IPS DF 6.9 (cell line): Measurements from ENCODE around the gene LRRC27.

Source experiments
- DNase-seq: peaks from one replicate; pipeline ENCODE4 v3.0.0-alpha.2; 2013; ENCODE audit warnings: low read depth, low spot score
- H3K27ac ChIP-seq: one replicate; pipeline ENCODE4 v1.5.1; 2013; ENCODE audit warnings: low read length, control low read depth
- H3K27me3 ChIP-seq: 2 replicates; pipeline ENCODE4 v1.6.1; 2013; ENCODE audit warnings: mild to moderate bottlenecking, low read length; ENCODE audit not compliant: control insufficient read depth, insufficient read depth
- H3K36me3 ChIP-seq: 2 replicates; pipeline ENCODE4 v1.6.1; 2013; ENCODE audit warnings: low read length; ENCODE audit not compliant: control insufficient read depth, insufficient read depth
- H3K4me1 ChIP-seq: 2 replicates; pipeline ENCODE4 v1.6.1; 2013; ENCODE audit warnings: low read length; ENCODE audit not compliant: control insufficient read depth, insufficient read depth
- H3K4me3 ChIP-seq: 2 replicates; pipeline ENCODE4 v1.5.1; 2013; ENCODE audit warnings: mild to moderate bottlenecking, low read length
- H3K9me3 ChIP-seq: 2 replicates; pipeline ENCODE4 v1.6.1; 2013; ENCODE audit warnings: low read length, inconsistent platforms; ENCODE audit not compliant: control insufficient read depth, insufficient read depth
- WGBS: extraction: QIAGEN DNeasy Blood & Tissue Kit; methylation state at CpG from one replicate; pipeline ENCODE4 v1.1.7; 2013; ENCODE audit warnings: mixed read lengths, missing lambda C conversion rate; ENCODE audit not compliant: insufficient read length, insufficient coverage; 5-methylcytosine and 5-hydroxymethylcytosine counted together

LRRC27 gene

DNA sequence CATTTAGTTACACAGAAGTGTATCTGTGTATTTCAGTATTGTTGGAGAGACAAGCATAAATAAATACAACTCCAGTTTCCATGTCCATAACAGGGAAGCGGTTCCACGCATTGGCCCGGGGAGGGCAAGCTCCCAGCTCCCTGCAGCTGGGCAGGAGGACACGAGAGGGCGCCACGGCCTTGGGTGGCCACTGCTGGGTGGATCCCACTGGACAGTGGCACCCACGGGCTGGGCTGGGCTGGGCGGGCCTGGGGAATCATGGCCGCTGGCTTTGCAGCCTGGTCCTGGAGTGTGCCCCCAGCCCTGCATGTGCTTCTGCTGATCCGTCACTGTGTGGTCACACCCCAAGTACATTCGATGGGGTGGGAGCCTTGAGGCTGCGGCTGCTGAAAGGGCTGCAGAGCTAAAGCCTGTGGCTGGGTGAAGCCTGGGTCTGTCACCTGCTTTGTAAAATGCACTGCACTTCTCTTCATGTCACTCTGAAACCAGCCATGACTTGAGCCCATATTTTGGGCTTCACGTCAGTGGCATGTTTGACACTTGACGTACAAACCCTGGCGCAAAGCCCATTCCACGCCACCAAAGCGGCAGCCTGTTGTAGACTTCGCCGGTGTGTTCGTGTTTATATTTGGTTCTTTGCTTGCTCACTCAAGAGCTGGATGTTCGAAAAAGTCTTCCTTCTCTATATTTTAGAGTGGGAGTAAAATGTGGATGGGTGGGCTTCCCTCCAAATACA lies 27.5 kb downstream of the LRRC27 start:
- Histone ChIP-seq H3K9me3 (no peaks in the 10 kb centered on the region), H3K4me3 (no peak overlapping the region), H3K27me3 (no peaks in the 10 kb centered on the region), H3K27ac (no peak overlapping the region), H3K36me3 (no peaks in the 10 kb centered on the region; the same call in 1 of the 2 replicates), H3K4me1 (no peaks in the 10 kb centered on the region)
- DNase-seq, result no peak
- no CpG with 5 or more reads among the region's 21 CpGs for WGBS

DNA sequence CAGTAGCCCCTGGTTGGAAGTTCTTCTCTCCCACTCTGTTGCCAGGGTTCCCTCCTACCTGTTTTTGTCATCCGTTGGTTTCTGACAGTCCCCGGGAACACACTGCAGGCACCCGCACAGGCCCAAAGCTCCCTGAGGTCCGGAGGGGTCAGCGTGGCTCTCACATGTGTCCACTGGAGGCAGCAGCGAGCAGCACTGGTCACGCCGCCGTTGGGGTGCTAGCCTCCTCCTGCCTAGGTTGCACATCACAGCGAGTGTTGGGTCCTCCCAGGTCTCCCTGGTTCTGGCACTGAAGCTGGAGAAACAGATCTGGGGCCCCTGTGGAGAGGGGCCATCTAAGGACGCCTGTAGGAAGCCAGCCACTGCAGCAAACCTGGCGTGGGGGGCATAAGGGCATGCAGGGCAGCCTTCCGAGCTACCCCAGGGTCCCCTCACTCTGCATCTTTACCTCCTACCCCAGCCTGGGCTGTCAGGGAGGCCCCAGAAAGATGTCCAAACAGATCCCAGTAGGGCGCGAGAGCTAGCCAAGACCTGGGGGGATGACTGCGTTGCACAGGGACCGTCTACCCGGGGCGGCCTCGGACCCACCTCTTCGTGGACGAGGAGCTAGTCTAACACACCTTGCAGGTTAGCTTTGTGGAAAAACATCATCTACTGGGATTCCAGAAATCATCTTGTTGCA lies 28.9 kb downstream of the LRRC27 start:
- no peaks in the 10 kb centered on the region for H3K4me1 ChIP-seq
- no peaks in the 10 kb centered on the region for H3K9me3 ChIP-seq
- DNase-seq, result no peak
- H3K27ac ChIP-seq, result no peak overlapping the region
- WGBS, result no CpG with 5 or more reads among the region's 22 CpGs
- no peak overlapping the region for H3K4me3 ChIP-seq
- H3K27me3 ChIP-seq, result no peaks in the 10 kb centered on the region
- no peaks in the 10 kb centered on the region for H3K36me3 ChIP-seq

DNA sequence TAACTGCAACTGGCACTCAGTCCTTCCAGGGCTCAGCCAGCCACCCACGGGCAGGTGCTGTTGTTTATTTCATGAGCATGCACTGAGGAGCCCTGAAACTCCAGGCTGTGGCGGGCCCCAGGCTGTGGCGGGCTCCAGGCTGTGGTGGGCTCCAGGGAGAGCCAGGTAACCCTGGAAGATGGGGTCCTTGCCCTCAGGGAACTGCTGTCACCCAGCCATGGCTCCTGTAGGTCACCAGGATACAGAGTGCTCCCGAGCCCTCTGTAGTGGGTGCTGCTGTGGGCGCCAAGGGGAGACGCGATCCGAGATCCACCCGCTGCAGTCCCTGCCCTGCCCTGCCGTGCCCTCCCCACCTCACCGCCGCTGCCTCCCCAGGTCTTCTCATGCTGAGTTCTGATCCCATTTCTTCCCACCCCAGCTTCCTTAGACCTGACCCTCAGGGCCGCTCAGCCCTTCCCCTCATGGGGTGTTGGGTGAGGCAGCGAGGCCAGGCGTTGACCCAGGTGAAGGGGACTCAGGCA lies 29.6 kb downstream of the LRRC27 start:
- no peak overlapping the region for H3K27ac ChIP-seq
- WGBS, result no CpG with 5 or more reads among the region's 15 CpGs

DNA sequence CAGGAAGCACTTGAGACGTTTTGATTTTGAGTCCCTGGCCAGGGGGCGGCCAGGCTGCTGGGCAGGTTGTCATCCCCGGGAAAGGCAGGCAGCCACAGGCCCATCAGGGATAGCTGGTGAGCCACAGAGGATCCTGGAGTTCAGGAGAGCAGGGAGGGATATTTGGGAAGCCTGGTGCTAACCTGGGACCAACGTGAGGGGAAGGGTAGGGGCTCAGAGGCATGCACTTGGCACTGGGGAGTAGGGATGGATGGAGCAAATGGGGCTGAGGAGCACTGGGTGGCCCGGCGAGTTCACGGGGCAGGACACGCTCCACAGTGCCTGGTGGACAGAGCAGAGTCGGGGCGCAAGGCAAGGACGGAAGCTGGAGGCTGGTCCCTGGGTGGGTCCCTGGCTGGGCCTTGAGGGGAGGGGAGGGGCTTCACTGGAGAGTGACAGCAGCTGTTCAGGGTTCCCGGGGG lies 30.2 kb downstream of the LRRC27 start:
- Histone ChIP-seq H3K9me3 (no peaks in the 10 kb centered on the region), H3K4me3 (no peak overlapping the region), H3K4me1 (no peaks in the 10 kb centered on the region), H3K36me3 (no peaks in the 10 kb centered on the region), H3K27me3 (no peaks in the 10 kb centered on the region), H3K27ac (no peak overlapping the region)
- no peak for DNase-seq
- WGBS, result no CpG with 5 or more reads among the region's 12 CpGs

More for the DNA sequence above, 29.6 kb downstream of the LRRC27 start:
- Histone ChIP-seq H3K9me3 (no peaks in the 10 kb centered on the region), H3K4me1 (no peaks in the 10 kb centered on the region), H3K4me3 (no peak overlapping the region), H3K27me3 (no peaks in the 10 kb centered on the region), H3K36me3 (no peaks in the 10 kb centered on the region)
- DNase-seq, result no peak

DNA sequence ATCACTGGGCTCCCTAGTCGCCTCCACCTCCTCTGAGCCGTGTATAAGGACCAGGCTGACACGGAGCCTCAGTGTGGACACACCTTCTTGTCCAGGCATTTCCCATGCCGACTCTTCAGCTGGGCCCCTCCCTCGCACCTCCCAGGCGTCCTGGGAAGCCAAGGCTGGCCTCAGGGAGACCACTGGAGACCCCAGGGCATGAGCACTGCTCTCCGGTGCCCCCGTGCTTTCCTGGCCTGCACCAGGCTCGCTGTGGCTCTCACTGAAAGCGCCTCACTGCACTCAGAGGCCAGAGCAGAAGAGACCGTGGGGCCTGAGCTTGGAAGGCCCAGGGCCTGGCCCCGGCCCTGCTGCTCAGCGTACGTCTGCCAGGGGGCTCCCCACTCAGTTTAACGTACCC lies 31.4 kb downstream of the LRRC27 start:
- H3K4me3 ChIP-seq, result no peak overlapping the region
- no peaks in the 10 kb centered on the region for H3K4me1 ChIP-seq
- no peaks in the 10 kb centered on the region for H3K36me3 ChIP-seq
- H3K27ac ChIP-seq, result no peak overlapping the region
- no CpG with 5 or more reads among the region's 15 CpGs for WGBS
- H3K9me3 ChIP-seq, result no peaks in the 10 kb centered on the region
- no peak for DNase-seq
- H3K27me3 ChIP-seq, result no peaks in the 10 kb centered on the region

DNA sequence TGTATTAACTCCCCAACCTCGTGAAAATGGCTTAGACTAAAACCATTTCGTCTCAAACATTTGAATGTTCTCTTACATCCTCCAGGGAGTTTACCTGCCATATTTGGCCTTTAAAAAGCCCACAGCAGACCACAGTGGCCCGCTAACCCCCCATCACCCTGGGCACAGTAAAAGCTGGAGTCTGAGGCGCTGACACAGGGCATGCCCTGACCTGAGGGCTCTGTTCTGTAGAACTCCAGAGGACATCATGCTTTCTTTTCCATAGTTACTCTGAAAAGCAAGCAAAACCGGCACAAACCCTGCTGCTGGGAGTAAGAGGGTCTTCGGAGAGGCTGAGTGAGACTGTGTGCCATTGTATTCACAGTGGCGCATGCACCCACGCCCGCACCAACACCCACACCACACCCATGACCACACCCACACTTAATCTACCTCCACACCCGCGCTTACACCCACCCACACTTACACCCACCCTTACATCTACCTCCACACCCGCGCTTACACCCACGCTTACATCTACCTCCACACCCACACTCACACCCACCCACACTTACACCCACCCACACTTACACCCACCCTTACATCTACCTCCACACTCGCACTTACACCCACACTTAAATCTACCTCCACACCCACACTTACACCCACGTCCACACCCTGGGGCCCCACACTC lies 32.1 kb downstream of the LRRC27 start:
- Histone ChIP-seq H3K27me3 (no peaks in the 10 kb centered on the region), H3K9me3 (no peaks in the 10 kb centered on the region), H3K27ac (no peak overlapping the region), H3K4me3 (no peak overlapping the region), H3K36me3 (no peaks in the 10 kb centered on the region), H3K4me1 (no peaks in the 10 kb centered on the region)
- no peak for DNase-seq
- 100% methylated on average over 3 of the region's 16 CpGs for WGBS

DNA sequence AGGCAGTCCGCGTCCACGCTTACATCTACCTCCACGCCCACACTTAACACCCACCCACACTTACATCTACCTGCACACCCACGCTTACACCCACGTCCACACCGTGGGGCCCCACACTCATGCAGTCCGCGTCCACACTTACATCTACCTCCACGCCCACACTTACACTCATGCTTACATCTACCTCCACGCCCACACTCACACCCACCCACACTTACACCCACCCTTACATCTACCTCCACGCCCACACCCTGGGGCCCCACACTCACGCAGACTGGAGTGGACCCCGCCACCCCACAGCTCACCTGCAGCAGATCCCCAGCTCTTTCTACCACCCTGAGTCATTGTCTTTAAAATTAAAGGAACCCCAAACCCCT lies 32.6 kb downstream of the LRRC27 start:
- no peak for DNase-seq
- WGBS, result 100% methylated on average over 6 of the region's 14 CpGs

DNA sequence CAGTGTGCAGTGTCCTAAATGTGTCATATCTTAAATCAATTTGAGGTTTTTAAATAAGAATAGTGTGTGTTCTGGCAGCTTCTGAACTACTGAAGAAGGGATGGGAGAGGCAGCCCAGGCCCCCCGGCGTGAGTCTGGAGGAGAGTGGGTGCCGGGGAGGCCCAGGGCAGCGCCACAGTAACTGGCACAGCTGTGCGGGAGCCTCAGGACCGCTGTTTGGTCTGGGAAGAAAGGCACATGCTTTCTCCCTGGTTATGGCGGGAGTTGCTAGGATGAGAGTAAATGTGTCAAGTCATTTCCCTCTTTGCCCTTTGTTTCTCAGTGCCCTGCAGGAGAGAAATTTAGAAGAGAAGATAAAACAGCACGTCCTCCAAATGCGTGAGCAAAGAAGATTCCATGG lies 33.1 kb downstream of the LRRC27 start:
- WGBS, result no CpG with 5 or more reads among the region's 9 CpGs
- Histone ChIP-seq H3K4me3 (no peak overlapping the region), H3K36me3 (no peaks in the 10 kb centered on the region), H3K27me3 (no peaks in the 10 kb centered on the region), H3K27ac (no peak overlapping the region), H3K4me1 (peaks cover 2% of the 10 kb centered on the region; the same call in 1 of the 2 replicates), H3K9me3 (no peaks in the 10 kb centered on the region)
- no peak for DNase-seq

More for the DNA sequence above, 32.6 kb downstream of the LRRC27 start:
- Histone ChIP-seq H3K36me3 (no peaks in the 10 kb centered on the region), H3K9me3 (no peaks in the 10 kb centered on the region), H3K4me1 (peaks cover 2% of the 10 kb centered on the region; the same call in 1 of the 2 replicates), H3K27ac (no peak overlapping the region), H3K4me3 (no peak overlapping the region), H3K27me3 (no peaks in the 10 kb centered on the region)

DNA sequence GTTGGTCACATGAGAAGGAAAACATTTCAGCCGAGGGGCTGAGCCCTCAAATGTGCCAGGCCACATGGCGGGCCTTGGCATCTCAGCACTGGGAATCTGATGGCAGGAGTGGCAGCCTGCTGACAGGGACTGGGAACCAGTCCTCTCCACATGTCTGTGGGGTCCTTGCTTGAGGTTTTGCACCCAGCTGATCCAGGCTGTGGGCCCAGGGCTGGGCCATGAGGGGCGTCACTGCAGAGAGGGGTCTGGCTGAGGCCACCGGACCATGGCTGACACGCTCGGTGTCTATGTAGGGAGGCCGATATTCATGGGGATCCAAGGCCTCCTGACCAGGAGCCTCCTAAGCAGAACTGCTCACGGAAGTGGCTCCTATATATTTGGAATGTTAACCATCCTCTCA lies 34.0 kb downstream of the LRRC27 start:
- Histone ChIP-seq H3K4me1 (peaks cover 2% of the 10 kb centered on the region; the same call in 1 of the 2 replicates), H3K4me3 (no peak overlapping the region), H3K27ac (no peak overlapping the region), H3K9me3 (no peaks in the 10 kb centered on the region), H3K27me3 (no peaks in the 10 kb centered on the region), H3K36me3 (no peaks in the 10 kb centered on the region)
- no CpG with 5 or more reads among the region's 8 CpGs for WGBS
- no peak for DNase-seq

DNA sequence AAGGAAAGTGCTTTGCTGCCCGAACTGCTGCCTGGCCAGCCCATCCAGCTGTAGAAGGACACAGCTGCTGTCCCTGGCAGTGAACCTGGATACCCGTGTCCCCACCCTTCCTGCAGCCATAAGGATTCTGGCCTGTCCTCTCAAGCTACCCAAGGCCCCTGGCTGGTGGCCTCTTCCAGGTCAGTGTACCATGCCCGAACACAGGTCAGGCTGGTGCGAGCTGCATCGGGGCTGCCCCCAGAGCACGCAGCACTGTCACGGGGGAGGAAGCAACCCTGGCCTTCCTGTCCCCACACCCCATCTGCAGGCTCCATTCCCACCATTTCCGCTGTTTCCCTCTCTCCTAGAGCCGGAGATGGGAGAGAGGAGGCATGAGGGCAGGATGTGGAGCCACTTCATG lies 34.5 kb downstream of the LRRC27 start:
- Histone ChIP-seq H3K4me1 (peaks cover 2% of the 10 kb centered on the region; the same call in 1 of the 2 replicates), H3K27me3 (no peaks in the 10 kb centered on the region), H3K36me3 (no peaks in the 10 kb centered on the region), H3K27ac (no peak overlapping the region), H3K9me3 (no peaks in the 10 kb centered on the region), H3K4me3 (no peak overlapping the region)
- no CpG with 5 or more reads among the region's 9 CpGs for WGBS
- no peak for DNase-seq
